ENCODE data around the gene PRDM5. TPM values are rescaled to one million over a fixed set of nuclear protein-coding genes. Genes with fewer than 3 reads are reported as not detected.

Gene PRDM5
- polyA plus RNA-seq, 1 donor (not counting 4 experiments of a cell fraction or from before 2014, with no cell fraction given), result 3.6 TPM

DNA sequence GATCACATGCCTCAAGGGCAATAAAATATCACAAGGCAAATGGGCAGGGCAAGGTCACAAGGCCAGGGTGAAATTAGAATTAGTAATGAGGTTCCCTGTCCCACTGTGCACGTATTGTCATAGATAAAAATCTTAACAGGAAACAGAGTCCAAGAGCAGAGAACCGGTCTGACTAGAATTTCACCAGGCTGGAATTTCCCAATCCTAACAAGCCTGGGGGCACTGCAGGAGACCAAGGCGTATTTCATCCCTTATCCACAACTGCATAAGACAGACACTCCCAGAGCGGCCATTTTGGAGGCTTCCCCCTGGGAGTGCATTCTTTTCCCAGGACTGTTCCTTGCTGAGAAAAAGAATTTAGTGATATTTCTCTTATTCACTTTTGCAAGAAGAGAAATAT, 25.9 kb upstream of the PRDM5 start:
- no peak overlapping the region for H2AFZ ChIP-seq (ENCODE audit: control insufficient read depth, low read length)
- DNase-seq (ENCODE audit: low read depth, low spot score), result no peak
- no peaks in the 10 kb centered on the region for H3K9me3 ChIP-seq (ENCODE audit: control insufficient read depth, low read depth, low read length)
- no peaks in the 10 kb centered on the region for H4K20me1 ChIP-seq (ENCODE audit: control insufficient read depth, extremely low read depth, insufficient read depth, low read length)
- no peaks in the 10 kb centered on the region for H3K79me2 ChIP-seq (ENCODE audit: control insufficient read depth, insufficient read depth, low read length)
- no peak overlapping the region for H3K9ac ChIP-seq (ENCODE audit: control insufficient read depth, extremely low read depth, insufficient read depth, low read length)
- H3K4me2 ChIP-seq (ENCODE audit: control insufficient read depth, extremely low read depth, insufficient read depth, low read depth, low read length), result no peak overlapping the region
- no peak for TF ChIP-seq EZH2 (IDR thresholded peaks at IDR 0.05; ENCODE audit: low read length)
- TF ChIP-seq, protein P1, sequence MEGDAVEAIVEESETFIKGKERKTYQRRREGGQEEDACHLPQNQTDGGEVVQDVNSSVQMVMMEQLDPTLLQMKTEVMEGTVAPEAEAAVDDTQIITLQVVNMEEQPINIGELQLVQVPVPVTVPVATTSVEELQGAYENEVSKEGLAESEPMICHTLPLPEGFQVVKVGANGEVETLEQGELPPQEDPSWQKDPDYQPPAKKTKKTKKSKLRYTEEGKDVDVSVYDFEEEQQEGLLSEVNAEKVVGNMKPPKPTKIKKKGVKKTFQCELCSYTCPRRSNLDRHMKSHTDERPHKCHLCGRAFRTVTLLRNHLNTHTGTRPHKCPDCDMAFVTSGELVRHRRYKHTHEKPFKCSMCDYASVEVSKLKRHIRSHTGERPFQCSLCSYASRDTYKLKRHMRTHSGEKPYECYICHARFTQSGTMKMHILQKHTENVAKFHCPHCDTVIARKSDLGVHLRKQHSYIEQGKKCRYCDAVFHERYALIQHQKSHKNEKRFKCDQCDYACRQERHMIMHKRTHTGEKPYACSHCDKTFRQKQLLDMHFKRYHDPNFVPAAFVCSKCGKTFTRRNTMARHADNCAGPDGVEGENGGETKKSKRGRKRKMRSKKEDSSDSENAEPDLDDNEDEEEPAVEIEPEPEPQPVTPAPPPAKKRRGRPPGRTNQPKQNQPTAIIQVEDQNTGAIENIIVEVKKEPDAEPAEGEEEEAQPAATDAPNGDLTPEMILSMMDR (optimal IDR thresholded peaks at IDR 0.05 in 1 of 3, IDR thresholded peaks at IDR 0.05 in 1 of 3, conservative IDR thresholded peaks at IDR 0.05 in 1 of 3; ENCODE audit: extremely low read depth in 1 of 3, insufficient read depth in 2 of 3, low read length in 3 of 3), result no peak
- H3K36me3 ChIP-seq (ENCODE audit: control insufficient read depth in 2 of 2, extremely low read depth in 1 of 2, insufficient read depth in 2 of 2, low read length in 2 of 2), result no peaks in the 10 kb centered on the region
- no peaks in the 10 kb centered on the region for H3K4me1 ChIP-seq (ENCODE audit: control insufficient read depth, extremely low read depth, insufficient read depth, low read length)
- H3K27me3 ChIP-seq (ENCODE audit: control insufficient read depth, extremely low read depth, insufficient read depth, low read length), result no peaks in the 10 kb centered on the region
- no peak for FAIRE-seq
- dilution Hi-C loops (cut with MboI; ENCODE audit: extremely low pct_ligation_motif_present, low sequenced_read_pairs), result no loop called here
- no peak overlapping the region for H3K4me3 ChIP-seq (ENCODE audit: control insufficient read depth in 2 of 3, extremely low read depth in 1 of 3, insufficient read depth in 2 of 3, low read depth in 1 of 3, low read length in 3 of 3)
- no peaks in the 10 kb centered on the region for H3K9me1 ChIP-seq (ENCODE audit: control insufficient read depth, extremely low read depth, insufficient read depth, low read length)
- H3K27ac ChIP-seq (ENCODE audit: control insufficient read depth, insufficient read depth, low read length), result no peak overlapping the region

DNA sequence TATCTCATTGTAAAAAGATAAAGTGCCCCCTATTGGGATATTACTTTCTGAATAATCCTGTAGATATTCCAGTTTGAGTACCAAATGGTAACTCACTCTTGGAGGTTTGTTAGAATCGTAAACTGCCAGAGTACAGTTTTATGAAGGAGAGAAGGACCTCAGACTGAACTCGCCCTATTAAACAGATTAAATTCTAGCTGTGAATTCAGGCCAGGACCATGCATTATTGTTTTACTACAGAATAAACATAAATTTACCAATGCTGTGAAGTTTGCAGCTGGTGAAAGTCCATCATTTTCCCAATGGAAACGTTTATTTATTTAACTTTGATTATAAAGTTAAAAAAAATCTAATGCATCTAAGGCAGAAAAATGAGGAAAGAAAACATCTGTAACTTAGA, 20.2 kb upstream of the PRDM5 start:
- no peak for TF ChIP-seq EZH2 (IDR thresholded peaks at IDR 0.05; ENCODE audit: low read length)
- TF ChIP-seq, protein P1 (optimal IDR thresholded peaks at IDR 0.05 in 1 of 3, IDR thresholded peaks at IDR 0.05 in 1 of 3, conservative IDR thresholded peaks at IDR 0.05 in 1 of 3; ENCODE audit: extremely low read depth in 1 of 3, insufficient read depth in 2 of 3, low read length in 3 of 3), result no peak
- no peak overlapping the region for H3K27ac ChIP-seq (ENCODE audit: control insufficient read depth, insufficient read depth, low read length)
- H3K79me2 ChIP-seq (ENCODE audit: control insufficient read depth, insufficient read depth, low read length), result no peaks in the 10 kb centered on the region
- FAIRE-seq (no peak), DNase-seq (ENCODE audit: low read depth, low spot score) (no peak)
- no peaks in the 10 kb centered on the region for H3K4me1 ChIP-seq (ENCODE audit: control insufficient read depth, extremely low read depth, insufficient read depth, low read length)
- no peaks in the 10 kb centered on the region for H3K36me3 ChIP-seq (ENCODE audit: control insufficient read depth in 2 of 2, extremely low read depth in 1 of 2, insufficient read depth in 2 of 2, low read length in 2 of 2)
- H3K9me1 ChIP-seq (ENCODE audit: control insufficient read depth, extremely low read depth, insufficient read depth, low read length), result no peaks in the 10 kb centered on the region
- dilution Hi-C loops (cut with MboI; ENCODE audit: extremely low pct_ligation_motif_present, low sequenced_read_pairs), result no loop called here
- no peaks in the 10 kb centered on the region for H3K27me3 ChIP-seq (ENCODE audit: control insufficient read depth, extremely low read depth, insufficient read depth, low read length)
- no peak overlapping the region for H3K4me3 ChIP-seq (ENCODE audit: control insufficient read depth in 2 of 3, extremely low read depth in 1 of 3, insufficient read depth in 2 of 3, low read depth in 1 of 3, low read length in 3 of 3)
- H3K9me3 ChIP-seq (ENCODE audit: control insufficient read depth, low read depth, low read length), result no peaks in the 10 kb centered on the region
- H2AFZ ChIP-seq (ENCODE audit: control insufficient read depth, low read length), result no peak overlapping the region
- no peaks in the 10 kb centered on the region for H4K20me1 ChIP-seq (ENCODE audit: control insufficient read depth, extremely low read depth, insufficient read depth, low read length)
- H3K4me2 ChIP-seq (ENCODE audit: control insufficient read depth, extremely low read depth, insufficient read depth, low read depth, low read length), result no peak overlapping the region
- no peak overlapping the region for H3K9ac ChIP-seq (ENCODE audit: control insufficient read depth, extremely low read depth, insufficient read depth, low read length)

Measured in keratinocyte (primary cell).